Right atrium auricular region (tissue), 2 donors: ENCODE data around the gene HOXB3. TPM values are rescaled to one million over a fixed set of nuclear protein-coding genes. Genes with fewer than 3 reads are reported as not detected.

Experiments
- DNase-seq: peaks from one replicate; pipeline ENCODE4 v3.0.0-alpha.2; 2019; ENCODE audit warnings: low spot score
- H3K27ac ChIP-seq, 2 donors: fragments of 200-600 bp; sonication (generic); 1 replicate in 1 of 2; 2 replicates in 1 of 2; pipeline ENCODE4 v1.5.1; 2016 to 2019
- H3K27me3 ChIP-seq, 2 donors: fragments of 200-600 bp; sonication (generic); one replicate each; pipeline versions ENCODE4 v1.5.1 to v1.6.0; 2017 to 2019
- H3K36me3 ChIP-seq: fragments of 200-600 bp; sonication (generic); one replicate; pipeline ENCODE4 v1.5.1; 2016
- H3K4me1 ChIP-seq, 2 donors: fragments of 200-600 bp; sonication (generic); one replicate each; pipeline versions ENCODE4 v1.5.1 to v1.6.0; 2017 to 2019
- H3K4me3 ChIP-seq, 2 donors: fragments of 200-600 bp; sonication (generic); 1 replicate in 1 of 2; 2 replicates in 1 of 2; pipeline ENCODE4 v1.5.1; 2017 to 2019; ENCODE audit warnings: mild to moderate bottlenecking in 1 of 2, moderate library complexity in 1 of 2
- H3K9me3 ChIP-seq, 2 donors: fragments of 200-600 bp; sonication (generic); one replicate each; pipeline ENCODE4 v1.5.1; 2019
- CTCF ChIP-seq, 2 donors: fragments of 200-600 bp; sonication (generic); IDR thresholded peaks; one replicate each; pipeline ENCODE4 v1.5.1; 2019; ENCODE audit warnings: antibody characterized with exemption in 2 of 2
- total RNA-seq, 2 donors: library from RNA; depleted of rRNA; stranded (reverse); fragments of >200 nt; gene quantifications; one replicate each; pipeline ENCODE4 v1.1.0, GENCODE V29; 2016

Gene HOXB3
- total RNA-seq: 1 to 10 TPM in 1 of 2 donors, under 1 TPM in 1; 0.82 to 1.2 TPM

- DNase-seq: no peak
- peaks cover 0 to 44% of the 10 kb centered on the region in 2 donors for H3K4me1 ChIP-seq
- H3K27me3 ChIP-seq: peaks cover 34 to 47% of the 10 kb centered on the region in 2 donors
- H3K4me3 ChIP-seq: no peak within 1 kb of the TSS
- H3K27ac ChIP-seq: no peak within 1 kb of the TSS
- H3K36me3 ChIP-seq: no peaks in the 10 kb centered on the region
- no peak for TF ChIP-seq CTCF (IDR thresholded peaks at IDR 0.05)
- H3K9me3 ChIP-seq: no peaks in the 10 kb centered on the region
Measured at GRCh38 chr17:48589831-48590606, at the start of gene HOXB3. Gene HOXB3, minus strand, starts transcription at chr17:48590241. Its CDS starts 37,767 bp downstream, at chr17:48552474.

GRCh38 chr17:48639136-48639535, 49.1 kb upstream of the HOXB3 start:
- peaks cover 42 to 59% of the 10 kb centered on the region in 2 donors for H3K27me3 ChIP-seq
- no peak for TF ChIP-seq CTCF (IDR thresholded peaks at IDR 0.05)
- H3K4me1 ChIP-seq: peaks cover 0 to under 1% of the 10 kb centered on the region in 2 donors
- no peak for DNase-seq
- no peak overlapping the region for H3K4me3 ChIP-seq
- no peaks in the 10 kb centered on the region for H3K9me3 ChIP-seq
- H3K27ac ChIP-seq: no peak overlapping the region
- no peaks in the 10 kb centered on the region for H3K36me3 ChIP-seq

- Histone ChIP-seq H3K27ac (no peak overlapping the region), H3K4me3 (no peak overlapping the region), H3K36me3 (no peaks in the 10 kb centered on the region), H3K4me1 (peaks cover 0 to 9% of the 10 kb centered on the region in 2 donors), H3K9me3 (no peaks in the 10 kb centered on the region), H3K27me3 (peaks cover 53 to 69% of the 10 kb centered on the region in 2 donors)
- TF ChIP-seq CTCF (IDR thresholded peaks at IDR 0.05): no peak
- DNase-seq: no peak
Measured at GRCh38 chr17:48637323-48638260, 47.6 kb upstream of the HOXB3 start.

- Histone ChIP-seq H3K9me3 (no peaks in the 10 kb centered on the region), H3K4me1 (peaks cover 0 to 9% of the 10 kb centered on the region in 2 donors), H3K4me3 (no peak overlapping the region), H3K36me3 (no peaks in the 10 kb centered on the region), H3K27me3 (peaks cover 53 to 69% of the 10 kb centered on the region in 2 donors), H3K27ac (no peak overlapping the region)
- DNase-seq: no peak
- peak; percentile 8 to 47 for TF ChIP-seq CTCF (IDR thresholded peaks at IDR 0.05)
Measured at GRCh38 chr17:48636177-48637018, 46.4 kb upstream of the HOXB3 start.

GRCh38 chr17:48634493-48635208, 44.6 kb upstream of the HOXB3 start:
- Histone ChIP-seq H3K9me3 (no peaks in the 10 kb centered on the region), H3K36me3 (no peaks in the 10 kb centered on the region), H3K4me3 (no peak overlapping the region), H3K4me1 (peaks cover 0 to 9% of the 10 kb centered on the region in 2 donors), H3K27ac (no peak overlapping the region), H3K27me3 (peaks cover 53 to 75% of the 10 kb centered on the region in 2 donors)
- DNase-seq: no peak
- no peak for TF ChIP-seq CTCF (IDR thresholded peaks at IDR 0.05)
